Thyroid gland (tissue), 4 donors: ENCODE data around the gene LIPN.

Experiments used
- POLR2A ChIP-seq, 2 donors: fragments of 450-650 bp; IDR thresholded peaks; one replicate each; pipeline ENCODE4 v1.6.1; 2017; ENCODE audit warnings: antibody characterized with exemption in 2 of 2, mild to moderate bottlenecking in 2 of 2, moderate library complexity in 1 of 2
- TF ChIP-seq, protein P1 (sequence below), 6 experiments: fragments of 200-600 bp in 3 of 6; fragments of 450-650 bp in 3 of 6; sonication (generic) in 3 of 6; IDR thresholded peaks; one replicate each; pipeline ENCODE4 v1.5.1; 2016 to 2019; ENCODE audit warnings: antibody characterized with exemption in 6 of 6, mild to moderate bottlenecking in 2 of 6, inconsistent platforms in 1 of 6, moderate library complexity in 1 of 6

DNA sequence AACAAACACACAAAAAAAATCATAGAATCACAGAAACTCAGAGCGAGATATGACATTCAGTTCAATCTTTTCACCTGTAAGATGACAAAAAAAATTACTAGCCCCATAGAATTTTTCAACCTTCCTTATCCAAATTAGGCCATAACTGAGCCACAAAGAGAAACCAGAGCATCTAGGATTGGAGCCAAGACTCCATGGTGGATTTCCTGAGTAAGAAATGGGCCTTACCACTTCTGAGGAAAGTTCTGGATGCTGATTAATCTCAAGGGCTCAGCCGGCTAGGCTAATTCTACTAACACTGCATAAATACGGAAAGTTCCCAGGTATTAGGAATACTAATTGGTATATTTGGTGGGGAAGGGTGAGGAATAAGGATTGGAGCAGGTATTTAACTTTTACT, 59.5 kb downstream of the LIPN start:
- TF ChIP-seq, protein P1, sequence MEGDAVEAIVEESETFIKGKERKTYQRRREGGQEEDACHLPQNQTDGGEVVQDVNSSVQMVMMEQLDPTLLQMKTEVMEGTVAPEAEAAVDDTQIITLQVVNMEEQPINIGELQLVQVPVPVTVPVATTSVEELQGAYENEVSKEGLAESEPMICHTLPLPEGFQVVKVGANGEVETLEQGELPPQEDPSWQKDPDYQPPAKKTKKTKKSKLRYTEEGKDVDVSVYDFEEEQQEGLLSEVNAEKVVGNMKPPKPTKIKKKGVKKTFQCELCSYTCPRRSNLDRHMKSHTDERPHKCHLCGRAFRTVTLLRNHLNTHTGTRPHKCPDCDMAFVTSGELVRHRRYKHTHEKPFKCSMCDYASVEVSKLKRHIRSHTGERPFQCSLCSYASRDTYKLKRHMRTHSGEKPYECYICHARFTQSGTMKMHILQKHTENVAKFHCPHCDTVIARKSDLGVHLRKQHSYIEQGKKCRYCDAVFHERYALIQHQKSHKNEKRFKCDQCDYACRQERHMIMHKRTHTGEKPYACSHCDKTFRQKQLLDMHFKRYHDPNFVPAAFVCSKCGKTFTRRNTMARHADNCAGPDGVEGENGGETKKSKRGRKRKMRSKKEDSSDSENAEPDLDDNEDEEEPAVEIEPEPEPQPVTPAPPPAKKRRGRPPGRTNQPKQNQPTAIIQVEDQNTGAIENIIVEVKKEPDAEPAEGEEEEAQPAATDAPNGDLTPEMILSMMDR (IDR thresholded peaks at IDR 0.05) = no peak
- no peak for TF ChIP-seq POLR2A (IDR thresholded peaks at IDR 0.05)
